Ramos (cell line): ENCODE measurements around the gene FXYD5.
"Not testable (repeated sequence)": the region's sequence is repeated elsewhere in the genome, so short reads cannot be mapped to it uniquely, and the experiment has no call there.

ENCODE experiments used
- in situ Hi-C: fragments of 300-500 bp; cut with MboI; formaldehyde crosslinking; loops from one replicate; pipeline ENCODE4 v1.14.3; 2022; ENCODE audit warnings: low sequenced_read_pairs; ENCODE audit not compliant: unreplicated experiment

Gene FXYD5

DNA sequence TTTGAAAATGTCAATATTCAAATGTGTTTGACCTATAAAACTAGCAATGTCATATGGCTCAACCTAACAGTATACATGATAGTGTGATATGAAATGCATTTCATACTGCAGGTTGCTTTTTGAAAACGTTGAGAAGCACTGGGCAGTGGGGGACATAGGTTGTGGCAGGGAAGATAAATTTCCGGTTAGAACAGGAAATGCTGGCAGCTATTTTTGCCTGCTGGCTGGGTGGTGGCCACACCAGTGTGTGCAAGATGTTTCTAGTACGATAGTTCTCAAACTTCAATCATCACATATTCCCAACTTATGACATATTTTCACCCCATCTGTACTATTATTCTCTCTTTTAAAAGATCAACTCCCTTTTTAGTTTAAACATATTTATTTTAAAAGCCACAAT lies 17.2 kb downstream of the FXYD5 start:
- in situ Hi-C loops = no loop called here

DNA sequence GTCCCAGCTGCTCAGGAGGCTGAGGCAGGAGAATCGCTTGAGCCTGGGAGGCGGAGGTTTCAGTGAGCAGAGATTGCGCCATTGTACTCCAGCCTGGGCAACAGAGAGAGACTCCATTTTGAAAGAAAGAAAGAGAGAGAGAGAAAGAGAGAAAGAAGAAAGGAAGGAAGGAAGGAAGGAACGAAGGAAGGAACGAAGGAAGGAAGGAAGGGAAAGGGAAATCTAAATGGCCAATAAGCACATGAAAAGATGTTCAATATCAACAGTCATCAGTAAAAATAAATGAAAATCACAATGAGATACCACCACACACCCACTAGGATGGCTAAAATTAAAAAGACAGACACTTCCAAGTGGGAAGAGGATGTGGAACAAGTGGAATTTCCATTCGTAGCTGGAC lies 19.7 kb downstream of the FXYD5 start:
- in situ Hi-C loops = no loop called here

DNA sequence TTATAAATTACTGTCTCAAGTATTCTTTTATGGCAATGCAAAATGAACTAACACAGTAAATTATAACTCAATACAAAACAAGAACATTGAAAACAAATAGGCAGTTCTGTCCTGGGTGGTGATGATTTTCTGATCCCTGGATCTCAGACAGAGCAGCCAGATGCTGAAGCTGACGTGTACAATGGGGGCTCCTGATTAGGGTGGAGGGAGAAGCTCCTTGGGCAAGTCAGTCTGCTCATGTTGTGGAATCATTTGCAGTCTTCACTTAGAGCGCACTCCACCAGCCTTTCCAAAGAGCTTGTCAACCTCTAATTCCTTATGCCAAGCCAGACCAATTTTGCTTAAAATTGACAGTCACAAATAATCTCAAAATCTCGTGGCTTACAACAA lies 21.6 kb downstream of the FXYD5 start:
- in situ Hi-C loops = no loop called here

DNA sequence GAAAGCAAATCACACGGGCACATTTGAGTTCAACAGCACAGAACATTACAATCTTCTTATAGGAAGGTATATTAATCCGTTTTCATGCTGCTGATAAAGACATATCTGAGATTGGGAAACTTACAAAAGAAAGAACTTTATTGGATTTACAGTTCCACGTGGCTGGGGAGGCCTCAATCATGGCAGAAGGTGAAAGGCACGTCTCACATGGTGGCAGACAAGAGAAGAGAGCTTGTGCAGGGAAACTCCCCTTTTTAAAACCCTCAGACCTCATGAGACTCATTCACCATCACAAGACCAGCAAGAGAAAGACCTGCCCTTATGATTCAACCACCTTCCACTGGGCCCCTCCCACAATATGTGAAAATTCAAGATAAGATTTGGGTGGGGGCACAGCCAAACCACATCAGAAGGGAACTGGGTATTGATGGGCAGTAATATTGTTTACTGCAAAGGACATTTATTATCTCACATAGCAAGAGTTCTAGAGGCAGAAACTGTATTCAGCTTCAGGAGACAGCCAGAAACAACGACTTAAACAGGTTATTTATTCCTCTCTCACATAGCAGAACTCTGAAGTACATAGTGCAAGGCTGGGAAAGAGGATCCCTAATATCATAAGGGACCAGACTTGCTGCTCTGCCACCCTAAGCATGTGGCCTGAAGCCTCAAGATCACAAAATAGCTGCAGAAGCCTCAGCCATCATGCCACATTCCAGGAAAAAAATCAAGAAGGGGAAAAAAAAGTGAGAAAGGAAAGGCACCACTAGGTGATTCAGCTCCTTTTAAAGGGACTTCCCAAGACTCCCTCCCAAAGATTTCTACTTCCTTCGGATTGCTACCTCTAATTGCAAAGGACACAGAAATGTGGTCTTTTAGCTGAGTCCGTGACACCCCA lies 23.1 kb downstream of the FXYD5 start:
- in situ Hi-C loops = no loop called here

DNA sequence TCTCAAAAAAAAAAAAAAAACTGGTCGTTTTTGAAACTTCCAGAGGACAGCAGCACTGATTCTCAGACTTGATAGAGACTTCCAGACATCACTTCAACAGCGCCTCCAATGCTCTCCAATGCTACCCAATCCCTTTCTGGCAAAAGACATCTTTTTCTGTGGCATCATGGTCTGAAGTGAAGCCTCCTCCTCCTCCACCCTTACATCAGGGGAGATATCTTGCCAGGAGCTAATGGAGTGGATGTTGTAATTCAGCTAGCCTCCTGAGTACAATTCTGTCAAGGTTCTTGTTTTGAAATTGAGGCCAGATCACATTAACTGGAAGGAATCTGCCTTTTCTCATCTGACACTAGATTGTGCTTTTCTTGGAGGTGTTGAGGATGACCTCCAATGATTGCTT lies 24.2 kb downstream of the FXYD5 start:
- in situ Hi-C loops = no loop called here

DNA sequence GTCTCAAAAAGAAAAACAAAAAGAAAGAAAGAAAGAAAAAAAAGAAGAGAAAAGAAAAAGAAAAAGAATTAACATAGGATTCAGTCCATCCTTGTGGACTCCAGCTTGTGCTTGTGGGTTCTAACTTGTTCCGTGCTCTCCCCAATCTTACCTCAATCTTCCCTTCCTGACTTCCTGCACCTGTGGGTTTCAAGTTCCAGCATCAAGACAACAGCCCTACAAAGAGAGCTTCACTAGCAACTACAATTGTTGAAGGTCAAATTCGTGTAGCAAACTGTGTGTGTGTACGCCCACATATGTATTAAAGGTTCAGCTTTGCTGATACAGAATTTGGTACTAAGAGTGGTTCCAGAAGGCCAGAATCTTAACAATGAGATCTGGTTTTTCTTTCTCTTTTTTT lies 25.3 kb downstream of the FXYD5 start:
- in situ Hi-C loops = no loop called here

DNA sequence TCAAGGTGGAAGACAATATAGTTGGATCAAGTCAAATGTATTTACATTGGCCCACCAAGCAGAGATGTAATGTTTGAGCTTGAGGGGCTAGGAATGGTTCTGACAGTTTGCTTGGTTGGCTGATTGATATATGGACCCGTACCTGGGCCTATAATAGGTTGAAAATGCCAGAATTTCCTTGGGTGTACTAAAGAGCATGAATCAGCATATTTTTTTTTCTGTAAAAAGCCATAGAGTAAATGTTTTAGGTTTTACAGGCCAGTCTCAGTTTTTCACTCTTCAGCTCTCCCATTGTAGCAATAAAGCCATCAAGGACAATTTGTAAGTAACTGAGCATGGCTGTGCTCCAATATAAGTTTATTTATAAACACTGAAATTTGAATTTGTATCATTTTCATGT lies 26.9 kb downstream of the FXYD5 start:
- in situ Hi-C loops = no loop called here

DNA sequence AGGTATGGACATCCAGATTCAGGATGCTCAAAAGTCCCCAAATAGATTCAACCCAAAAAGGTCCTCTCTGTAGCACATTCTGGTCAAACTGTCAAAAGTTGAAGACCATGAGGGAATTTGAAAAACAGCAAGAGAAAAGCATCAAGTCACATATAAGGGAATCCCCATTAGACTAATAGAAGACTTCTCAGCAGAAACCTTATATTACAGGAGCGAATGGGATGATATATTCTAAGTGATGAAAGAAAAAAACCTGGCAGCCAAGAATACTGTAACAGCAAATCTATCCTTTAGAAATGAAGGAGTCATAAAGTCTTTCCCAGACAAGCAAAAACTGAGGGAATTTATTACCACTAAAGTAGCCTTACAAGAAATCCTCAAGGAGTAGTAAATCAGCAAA lies 29.7 kb downstream of the FXYD5 start:
- in situ Hi-C loops = no loop called here

DNA sequence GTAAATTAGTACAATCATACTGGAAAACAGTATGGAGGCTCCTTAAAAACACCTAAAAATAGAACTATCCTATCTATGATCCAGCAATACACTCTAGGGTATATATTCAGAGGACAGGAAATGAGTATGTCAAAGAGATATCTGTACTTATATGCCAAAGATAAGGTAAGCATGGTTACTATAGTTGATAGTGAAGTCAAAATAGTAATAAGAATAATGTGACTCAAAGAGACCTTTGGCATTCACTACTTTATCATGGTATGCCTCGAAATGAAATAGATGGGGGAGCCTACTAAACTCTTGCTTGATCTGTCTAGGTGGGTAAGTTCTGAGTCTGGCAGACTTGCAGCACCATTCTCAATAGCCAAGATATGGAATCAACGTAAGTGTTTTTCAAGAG lies 30.3 kb downstream of the FXYD5 start:
- in situ Hi-C loops = no loop called here

DNA sequence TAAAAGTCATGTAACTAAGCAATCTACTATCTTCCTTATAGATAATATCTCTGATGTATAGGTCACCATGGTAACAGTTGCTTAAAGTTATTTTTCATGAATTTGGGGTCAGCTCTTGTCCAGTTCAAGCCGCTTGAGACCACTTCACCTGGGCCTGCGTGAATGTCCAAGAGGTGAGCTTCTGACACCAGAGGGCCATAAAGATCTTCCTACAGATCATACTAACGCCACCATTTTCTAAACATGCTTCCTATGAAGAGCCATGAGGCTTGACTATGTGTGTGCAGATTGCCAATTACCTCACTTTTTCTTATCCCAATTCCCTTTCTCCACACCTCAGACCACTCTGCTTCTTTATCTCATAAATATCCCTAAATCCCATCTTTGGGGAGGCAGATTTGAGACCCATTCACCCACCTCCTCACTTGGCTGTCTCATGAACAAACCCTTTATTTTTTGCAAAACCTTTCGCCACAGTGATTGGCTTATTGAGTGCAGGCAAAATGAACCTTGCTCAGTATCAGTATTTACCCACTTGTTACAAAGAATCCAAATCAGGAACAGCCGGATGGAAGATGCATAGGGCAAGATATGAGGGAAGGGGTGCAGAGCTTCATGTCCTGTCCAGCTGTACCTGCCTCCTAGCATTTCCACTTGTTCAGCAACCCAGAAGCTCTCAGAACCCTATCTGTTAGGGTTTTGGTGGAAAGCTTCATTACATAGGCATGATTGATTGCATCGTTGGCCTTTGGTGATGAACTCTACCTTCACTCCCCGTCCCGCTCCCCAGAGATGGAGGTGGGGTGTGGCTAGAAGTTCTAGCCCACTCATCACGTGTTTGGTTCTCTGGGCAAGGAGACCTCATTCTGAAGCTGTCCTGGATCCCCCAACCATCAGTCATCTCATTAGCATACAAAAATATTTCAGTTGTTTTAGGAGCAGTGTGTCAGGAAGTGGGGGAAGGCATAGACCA lies 39.8 kb downstream of the FXYD5 start:
- in situ Hi-C loops = no loop called here

DNA sequence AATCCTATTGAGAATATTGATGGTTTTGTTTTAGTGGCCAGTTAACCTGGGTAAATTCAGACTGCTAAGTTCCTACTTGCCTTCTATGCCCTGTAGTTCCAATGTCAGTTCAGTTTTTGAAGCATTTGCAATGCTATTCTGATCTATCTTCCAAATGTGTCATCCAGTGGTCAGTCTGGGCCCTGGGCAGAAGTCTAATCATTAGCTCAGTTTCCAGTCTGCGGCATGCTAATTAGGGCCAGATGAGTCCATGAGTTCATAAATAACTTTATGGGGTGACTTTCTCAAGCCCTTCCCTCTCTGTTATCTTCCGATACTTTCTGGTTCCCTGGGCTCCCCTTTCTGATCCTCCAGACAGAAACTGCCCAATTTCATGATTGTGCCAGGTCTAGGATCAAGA lies 41.3 kb downstream of the FXYD5 start:
- in situ Hi-C loops = no loop called here

DNA sequence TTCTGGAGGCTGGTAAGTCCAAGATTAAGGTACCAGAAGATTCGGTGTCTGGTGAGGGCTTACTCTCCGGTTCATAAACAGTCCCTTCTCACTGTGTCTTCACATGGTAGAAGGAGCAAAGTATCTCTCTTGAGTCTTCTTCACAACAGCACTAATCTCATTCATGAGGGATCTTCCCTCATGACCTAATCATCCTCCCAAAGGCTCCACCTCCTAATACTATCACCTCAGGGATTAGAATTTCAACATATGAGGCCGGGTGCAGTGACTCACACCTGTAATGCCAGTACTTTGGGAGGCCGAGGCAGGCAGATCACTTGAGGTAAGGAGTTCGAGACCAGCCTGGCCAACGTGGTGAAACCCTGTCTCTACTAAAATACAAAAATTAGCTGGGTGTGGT lies 42.3 kb downstream of the FXYD5 start:
- in situ Hi-C loops = not testable (repeated sequence)

DNA sequence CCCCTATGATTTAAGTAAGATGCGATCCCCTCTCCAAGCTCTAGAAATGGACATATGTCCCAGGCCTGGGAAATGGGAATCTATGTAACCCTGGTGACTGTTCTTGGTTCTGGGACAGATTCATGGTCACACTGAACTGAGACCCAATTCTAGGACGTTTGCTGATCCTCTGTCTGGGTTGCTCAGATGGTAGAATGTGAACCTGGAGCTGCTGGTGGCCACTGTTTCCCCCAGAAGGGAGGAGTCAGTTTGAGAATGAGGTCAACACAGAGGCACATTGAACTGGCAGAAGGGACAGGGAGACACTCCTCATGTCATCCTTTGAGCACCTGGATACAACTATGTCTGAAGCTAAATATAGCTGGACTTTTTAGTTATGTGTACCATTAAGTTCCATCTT lies 44.9 kb downstream of the FXYD5 start:
- in situ Hi-C loops = no loop called here

DNA sequence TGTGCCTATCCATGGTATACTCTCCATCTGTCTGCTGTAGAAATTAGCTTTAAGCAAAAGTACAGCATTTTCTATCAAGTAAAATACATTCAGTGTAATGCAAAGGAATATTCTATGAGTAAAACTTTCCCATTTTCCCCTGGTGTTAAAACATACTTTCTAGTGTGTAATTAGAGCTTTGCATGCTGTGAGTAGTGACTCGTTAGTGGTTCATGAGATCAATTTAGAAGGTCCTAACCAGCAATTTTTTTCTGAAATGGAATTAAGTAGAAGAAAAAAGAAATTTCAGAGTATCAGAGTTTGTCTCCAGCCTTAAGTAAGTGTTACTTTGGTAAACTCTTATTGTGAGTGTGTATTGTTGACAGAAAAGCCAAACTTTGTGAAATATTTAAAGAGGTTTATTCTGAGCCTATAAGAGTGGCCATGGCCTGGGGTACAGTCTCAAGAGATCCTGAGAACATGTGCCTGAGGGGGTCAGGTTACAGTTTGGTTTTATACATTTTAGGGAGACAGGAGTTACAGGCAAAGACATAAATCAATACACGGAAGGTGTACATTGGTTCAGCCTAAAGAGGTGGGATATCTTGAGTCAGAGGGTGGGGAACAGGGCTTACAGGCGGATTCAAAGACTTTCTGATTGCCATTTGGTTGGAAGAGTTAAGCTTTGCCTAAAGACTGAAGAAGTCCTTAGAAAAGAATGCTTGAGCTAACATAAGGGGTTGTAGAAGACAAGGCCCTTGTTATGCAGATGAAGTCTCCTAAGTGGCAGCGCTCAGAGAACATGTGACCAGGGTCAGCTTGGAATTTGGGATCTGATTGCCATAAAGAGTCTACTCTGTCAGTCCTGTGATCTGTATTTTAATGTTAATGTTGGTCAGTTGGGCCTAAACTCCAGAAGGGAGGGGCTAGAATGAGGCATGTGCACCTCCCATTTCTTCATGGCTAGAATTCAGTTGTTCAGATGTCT lies 48.5 kb downstream of the FXYD5 start:
- in situ Hi-C loops = no loop called here

DNA sequence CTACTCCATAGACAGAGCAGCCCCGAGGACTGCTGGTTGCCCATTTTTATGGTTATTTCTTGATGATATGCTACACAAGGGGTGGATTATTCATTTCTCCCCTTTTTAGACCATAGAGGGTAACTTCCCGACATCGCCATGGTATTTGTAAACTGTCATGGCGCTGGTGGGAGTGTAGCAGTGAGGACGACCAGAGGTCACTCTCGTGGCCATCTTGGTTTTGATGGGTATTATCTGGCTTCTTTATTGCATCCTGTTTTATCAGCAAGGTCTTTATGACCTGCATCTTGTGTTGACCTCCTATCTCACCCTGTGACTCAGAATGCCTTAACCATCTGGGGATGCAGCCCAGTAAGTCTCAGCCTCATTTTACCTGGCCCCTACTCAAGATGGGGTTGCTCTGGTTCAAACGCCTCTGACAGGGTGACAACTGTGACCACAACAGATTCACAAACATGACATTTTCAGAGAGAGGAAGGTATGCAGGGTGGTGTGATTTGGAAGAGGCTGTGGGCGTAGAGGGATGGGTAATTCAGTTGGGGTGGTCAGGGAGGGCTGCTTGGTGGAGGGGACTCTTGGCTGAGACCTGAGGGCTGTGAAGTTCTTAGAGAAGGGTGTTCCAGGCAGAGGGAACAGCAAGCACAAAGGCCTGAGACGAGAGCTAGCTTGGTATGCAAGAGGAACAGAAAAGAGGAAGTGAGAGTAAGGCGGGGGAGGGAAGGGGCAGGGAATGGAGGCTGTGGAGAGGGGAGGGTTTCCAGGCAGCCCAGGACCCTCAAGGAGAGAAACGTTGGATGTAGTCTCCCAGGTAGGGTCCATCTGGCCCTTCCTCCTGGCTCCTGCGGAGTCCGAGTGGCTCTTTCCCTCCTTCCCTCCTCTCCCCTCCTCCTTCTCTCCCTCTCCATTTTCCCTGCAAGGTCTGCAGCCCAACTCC lies 50.5 kb downstream of the FXYD5 start:
- in situ Hi-C loops = no loop called here

DNA sequence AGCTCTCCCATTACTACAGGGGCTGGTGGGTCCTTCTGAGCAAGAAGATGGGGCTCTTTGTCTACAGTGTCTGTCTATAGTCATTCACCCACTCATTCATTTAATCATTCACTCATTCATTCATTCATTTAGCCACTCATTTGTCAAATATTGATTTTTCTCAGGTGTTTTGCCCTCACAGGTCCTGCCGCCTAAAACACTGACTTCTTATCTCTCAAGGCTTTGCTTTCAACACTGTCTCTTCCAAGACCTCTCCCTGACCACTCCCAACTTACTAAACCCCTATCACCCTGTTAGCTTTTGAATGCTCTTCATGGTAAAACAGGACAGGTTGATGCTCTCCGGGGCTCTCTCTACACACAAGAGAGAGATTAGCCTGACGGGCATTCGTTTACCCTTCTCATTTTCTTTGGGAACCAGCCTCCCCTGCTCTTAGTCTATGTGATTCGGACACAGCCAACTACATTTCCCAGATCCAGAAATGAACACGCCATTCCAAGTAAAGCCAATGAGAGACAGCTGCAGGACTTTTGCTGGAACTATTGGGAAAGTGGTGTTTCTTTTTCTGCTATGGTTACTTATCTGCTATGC lies 51.3 kb downstream of the FXYD5 start:
- in situ Hi-C loops = no loop called here

DNA sequence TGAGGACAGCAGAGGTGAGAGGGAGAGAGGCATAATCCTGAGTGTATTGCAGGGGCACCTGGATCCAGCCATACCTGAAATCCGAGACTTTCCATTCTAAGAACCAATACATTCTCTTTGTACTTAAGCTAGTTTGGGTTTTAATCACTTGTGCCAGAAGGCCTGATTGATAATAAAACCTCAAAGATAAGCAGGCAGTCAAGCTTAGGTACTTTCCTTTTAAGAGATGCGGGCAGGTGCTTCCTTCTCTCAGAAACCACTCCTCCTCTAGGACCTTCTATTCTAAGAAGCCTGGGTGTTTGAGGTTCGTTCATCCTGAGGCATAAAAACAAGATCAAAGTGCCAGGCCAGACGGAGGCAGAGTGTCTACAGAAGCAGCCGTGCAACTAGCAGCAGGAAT lies 51.8 kb downstream of the FXYD5 start:
- in situ Hi-C loops = no loop called here

DNA sequence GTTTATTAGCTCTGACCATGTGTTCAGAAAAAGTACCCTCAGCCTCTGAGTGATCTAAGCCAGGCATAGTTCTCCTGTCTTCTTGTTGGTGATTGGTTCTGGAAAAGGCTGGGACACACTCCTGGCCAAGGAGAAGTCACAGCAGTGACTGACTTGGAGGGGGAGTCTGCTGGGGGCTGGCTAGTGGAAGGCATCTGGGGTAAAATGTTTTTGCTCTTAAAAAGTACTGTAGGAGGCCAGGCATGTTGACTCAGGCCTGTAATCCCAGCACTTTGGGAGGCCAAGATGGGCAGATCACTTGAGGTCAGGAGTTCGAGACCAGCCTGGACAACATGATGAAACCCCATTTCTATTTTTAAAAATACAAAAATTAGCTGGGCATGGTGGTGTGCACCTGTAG lies 52.3 kb downstream of the FXYD5 start:
- in situ Hi-C loops = no loop called here

DNA sequence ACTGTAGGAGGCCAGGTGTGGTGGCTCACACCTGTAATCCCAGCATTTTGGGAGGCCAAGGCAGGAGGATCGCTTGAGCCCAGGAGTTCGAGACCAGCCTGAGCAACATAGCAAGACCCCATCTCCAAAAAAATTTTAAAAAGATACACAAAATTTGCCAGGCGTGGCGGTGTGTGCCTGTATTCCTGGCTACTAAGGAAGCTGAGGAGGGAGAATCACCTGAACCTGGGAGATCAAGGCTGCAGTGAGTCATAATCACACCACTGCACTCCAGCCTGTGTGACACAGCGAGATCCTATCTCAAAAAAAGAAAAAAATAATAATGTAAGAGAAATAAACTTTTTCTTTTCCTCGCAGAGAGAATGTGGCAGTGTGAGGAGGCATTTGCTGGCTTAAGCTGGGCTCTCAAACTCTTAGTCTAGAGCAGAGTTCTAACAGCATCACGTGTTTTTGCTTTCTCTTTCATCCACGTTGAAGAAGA lies 52.9 kb downstream of the FXYD5 start:
- in situ Hi-C loops = no loop called here
